ENCODE data around the gene KHDC4. TPM values are rescaled to one million over a fixed set of nuclear protein-coding genes. Genes with fewer than 3 reads are reported as not detected.

KHDC4 gene
- total RNA-seq, 1 donor from 2014 or later = 47.6 TPM

DNA sequence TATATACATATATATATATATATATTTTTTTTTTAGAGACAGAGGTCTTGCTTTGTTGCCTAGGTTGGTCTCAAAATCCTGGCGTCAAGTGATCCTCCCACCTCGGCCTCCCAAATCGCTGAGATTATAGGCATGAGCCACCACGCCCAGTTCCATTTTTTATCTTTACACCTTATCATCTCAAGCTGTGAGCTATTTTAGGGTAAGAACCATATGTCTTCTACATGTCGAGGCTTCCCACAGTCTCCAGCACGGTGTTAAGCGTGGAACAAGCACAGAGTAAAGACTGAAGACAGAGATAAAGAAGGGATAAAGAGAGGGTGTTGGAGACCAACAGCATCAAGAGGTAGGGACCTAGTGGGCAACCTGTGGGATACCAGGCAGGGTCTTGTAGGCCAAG, 30.0 kb upstream of the KHDC4 start:
- Histone ChIP-seq H3K36me3 (peaks cover 3 to 92% of the 10 kb centered on the region in 2 donors), H3K27me3 (no peaks in the 10 kb centered on the region), H3K27ac (no peak overlapping the region), H3K9me3 (no peaks in the 10 kb centered on the region), H3K4me3 (no peak overlapping the region), H3K4me1 (peaks cover 40% of the 10 kb centered on the region)
- intact Hi-C loops (cut with DNase I) = no loop called here
- TF ChIP-seq, protein P1, sequence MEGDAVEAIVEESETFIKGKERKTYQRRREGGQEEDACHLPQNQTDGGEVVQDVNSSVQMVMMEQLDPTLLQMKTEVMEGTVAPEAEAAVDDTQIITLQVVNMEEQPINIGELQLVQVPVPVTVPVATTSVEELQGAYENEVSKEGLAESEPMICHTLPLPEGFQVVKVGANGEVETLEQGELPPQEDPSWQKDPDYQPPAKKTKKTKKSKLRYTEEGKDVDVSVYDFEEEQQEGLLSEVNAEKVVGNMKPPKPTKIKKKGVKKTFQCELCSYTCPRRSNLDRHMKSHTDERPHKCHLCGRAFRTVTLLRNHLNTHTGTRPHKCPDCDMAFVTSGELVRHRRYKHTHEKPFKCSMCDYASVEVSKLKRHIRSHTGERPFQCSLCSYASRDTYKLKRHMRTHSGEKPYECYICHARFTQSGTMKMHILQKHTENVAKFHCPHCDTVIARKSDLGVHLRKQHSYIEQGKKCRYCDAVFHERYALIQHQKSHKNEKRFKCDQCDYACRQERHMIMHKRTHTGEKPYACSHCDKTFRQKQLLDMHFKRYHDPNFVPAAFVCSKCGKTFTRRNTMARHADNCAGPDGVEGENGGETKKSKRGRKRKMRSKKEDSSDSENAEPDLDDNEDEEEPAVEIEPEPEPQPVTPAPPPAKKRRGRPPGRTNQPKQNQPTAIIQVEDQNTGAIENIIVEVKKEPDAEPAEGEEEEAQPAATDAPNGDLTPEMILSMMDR (IDR thresholded peaks at IDR 0.05) = no peak
- no peak for TF ChIP-seq POLR2A (IDR thresholded peaks at IDR 0.05)
- TF ChIP-seq POLR2AphosphoS5 (IDR thresholded peaks at IDR 0.05; ENCODE audit: insufficient read depth in 1 of 2, low read depth in 1 of 2) = no peak
- no peak for DNase-seq (ENCODE audit: extremely low spot score in 2 of 2)

DNA sequence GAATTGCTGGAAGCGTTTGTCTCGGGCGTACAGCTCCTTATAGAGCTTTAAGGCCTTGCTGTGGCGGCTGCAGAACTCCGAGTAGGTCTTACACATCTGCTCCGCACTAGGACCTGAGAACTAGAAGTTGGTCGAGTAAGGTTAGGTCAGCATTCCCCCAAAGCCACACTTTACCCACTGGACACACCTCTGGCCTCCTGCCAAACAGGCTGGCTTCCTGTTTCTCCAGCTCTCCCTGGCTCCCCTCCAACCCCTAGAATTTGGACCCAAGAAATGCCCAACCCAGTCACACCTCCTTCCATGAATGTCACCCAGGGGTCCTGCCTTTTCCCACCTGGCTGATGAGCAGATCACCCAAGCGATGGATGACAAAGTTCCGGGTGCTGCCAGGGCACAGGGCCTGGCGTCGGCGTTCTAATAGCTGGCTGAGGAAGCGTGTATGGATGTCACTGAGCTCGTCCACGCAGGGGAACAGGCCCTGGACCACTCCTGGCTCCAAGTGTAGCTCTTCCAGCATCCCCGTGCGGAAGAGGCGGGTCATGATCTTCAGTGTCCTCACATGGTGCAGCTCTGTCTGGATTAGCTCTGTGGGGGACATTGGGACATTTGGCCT, 28.5 kb upstream of the KHDC4 start:
- Histone ChIP-seq H3K27ac (peak overlapping the region; percentile 18), H3K36me3 (peaks cover 3 to 94% of the 10 kb centered on the region in 2 donors), H3K9me3 (no peaks in the 10 kb centered on the region), H3K4me1 (peaks cover 25% of the 10 kb centered on the region), H3K27me3 (no peaks in the 10 kb centered on the region), H3K4me3 (no peak overlapping the region)
- no peak for DNase-seq (ENCODE audit: extremely low spot score in 2 of 2)
- TF ChIP-seq POLR2A (IDR thresholded peaks at IDR 0.05) (no peak), POLR2AphosphoS5 (IDR thresholded peaks at IDR 0.05; ENCODE audit: insufficient read depth in 1 of 2, low read depth in 1 of 2) (no peak)
- TF ChIP-seq, protein P1 (IDR thresholded peaks at IDR 0.05) = no peak
- intact Hi-C loops (cut with DNase I) = no loop called here

DNA sequence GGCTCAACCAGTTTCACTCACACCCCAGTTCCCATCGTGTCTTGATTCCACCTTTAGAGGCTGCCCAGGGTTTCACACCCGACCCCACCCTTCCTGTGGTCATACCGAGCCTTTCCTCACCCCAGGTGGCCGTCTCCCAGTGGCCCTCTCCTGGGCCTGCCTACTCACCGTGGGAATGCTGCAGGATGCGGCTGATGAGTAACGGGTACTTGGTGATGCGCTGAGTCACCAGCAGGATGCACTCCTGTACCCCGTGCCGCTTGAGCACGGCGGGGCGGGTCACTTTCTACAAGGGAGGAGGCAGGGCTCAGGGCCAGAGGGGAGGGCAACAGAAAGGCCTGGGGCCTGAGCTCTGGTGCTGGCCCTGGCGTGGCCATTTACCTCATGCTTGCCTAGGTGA, 27.7 kb upstream of the KHDC4 start:
- Histone ChIP-seq H3K4me1 (peaks cover 17% of the 10 kb centered on the region), H3K4me3 (no peak overlapping the region), H3K27me3 (no peaks in the 10 kb centered on the region), H3K27ac (peak overlapping the region; percentile 18), H3K9me3 (no peaks in the 10 kb centered on the region), H3K36me3 (peaks cover 6 to 94% of the 10 kb centered on the region in 2 donors)
- intact Hi-C loops (cut with DNase I) = no loop called here
- no peak for TF ChIP-seq POLR2A (IDR thresholded peaks at IDR 0.05)
- TF ChIP-seq POLR2AphosphoS5 (IDR thresholded peaks at IDR 0.05; ENCODE audit: insufficient read depth in 1 of 2, low read depth in 1 of 2) = peak in 1 of 2 donors; percentile 55
- TF ChIP-seq, protein P1 (IDR thresholded peaks at IDR 0.05) = peak in 1 of 3 experiments; percentile 16
- no peak for DNase-seq (ENCODE audit: extremely low spot score in 2 of 2)

DNA sequence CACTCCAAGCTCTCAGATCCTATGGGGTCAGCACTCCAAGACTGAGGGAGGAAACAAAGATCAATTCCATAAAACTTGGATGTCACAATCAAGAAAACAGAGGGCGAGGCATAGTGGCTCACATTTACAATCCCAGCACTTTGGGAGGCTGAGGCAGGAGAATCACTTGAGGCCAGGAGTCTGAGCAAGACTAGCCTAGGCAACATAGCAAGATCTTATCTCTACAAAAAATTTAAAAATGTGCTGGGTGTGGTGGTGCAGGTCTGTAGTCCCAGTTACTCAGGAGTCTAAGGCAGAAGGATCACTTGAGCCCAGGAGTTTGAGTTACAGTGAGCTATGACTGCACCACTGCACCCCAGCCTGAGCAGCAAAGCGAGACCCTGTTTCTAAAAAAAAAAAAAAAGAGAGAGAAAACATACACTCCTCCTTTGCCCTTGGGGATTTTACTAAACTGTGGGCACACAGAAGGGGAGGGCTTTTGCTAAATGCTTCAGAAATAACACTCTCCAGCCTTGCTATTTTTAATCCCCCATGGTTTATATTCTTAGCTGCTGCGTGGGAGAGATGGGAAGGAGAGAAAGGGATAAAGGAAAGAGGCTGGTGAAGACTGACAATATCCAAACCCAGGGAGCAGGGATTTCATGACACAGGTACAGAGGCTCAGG, 26.0 kb upstream of the KHDC4 start:
- Histone ChIP-seq H3K36me3 (peaks cover 12 to 96% of the 10 kb centered on the region in 2 donors), H3K27ac (peak overlapping the region; percentile 53), H3K4me1 (peaks cover 14% of the 10 kb centered on the region), H3K4me3 (no peak overlapping the region), H3K9me3 (no peaks in the 10 kb centered on the region), H3K27me3 (no peaks in the 10 kb centered on the region)
- TF ChIP-seq, protein P1 (IDR thresholded peaks at IDR 0.05) = no peak
- intact Hi-C loops (cut with DNase I) = no loop called here
- DNase-seq (ENCODE audit: extremely low spot score in 2 of 2) = no peak

DNA sequence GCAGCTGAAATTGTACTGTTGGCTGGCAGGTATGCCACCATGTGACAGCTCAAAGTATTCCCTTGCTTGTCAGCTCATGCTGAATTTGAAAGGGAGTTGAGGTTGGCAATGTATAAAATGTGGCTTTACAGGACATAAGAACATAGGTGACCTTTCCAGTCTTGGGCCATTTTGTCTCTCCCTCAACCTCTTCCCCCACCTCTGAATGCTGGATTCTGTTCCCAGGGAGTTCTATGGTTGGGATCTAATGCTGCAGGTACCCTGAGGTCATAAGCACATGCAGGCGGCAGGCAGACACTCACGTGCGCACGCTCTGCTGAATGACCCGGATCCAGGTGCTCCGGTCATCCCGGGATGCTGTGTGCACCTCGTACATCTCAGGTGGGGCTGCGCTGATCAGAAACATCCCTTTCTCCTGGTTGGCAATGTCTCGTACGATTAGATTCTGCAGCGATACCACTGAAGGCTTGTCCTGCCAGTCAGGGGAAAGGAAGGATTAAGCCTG, 23.2 kb upstream of the KHDC4 start:
- H3K27me3 ChIP-seq = no peaks in the 10 kb centered on the region
- no peak for DNase-seq (ENCODE audit: extremely low spot score in 2 of 2)
- intact Hi-C loops (cut with DNase I) = no loop called here
- H3K36me3 ChIP-seq = peaks cover 10 to 93% of the 10 kb centered on the region in 2 donors
- H3K4me1 ChIP-seq = peaks cover 11% of the 10 kb centered on the region
- H3K4me3 ChIP-seq = no peak overlapping the region
- H3K27ac ChIP-seq = no peak overlapping the region
- TF ChIP-seq POLR2A (IDR thresholded peaks at IDR 0.05) (no peak), POLR2AphosphoS5 (IDR thresholded peaks at IDR 0.05; ENCODE audit: insufficient read depth in 1 of 2, low read depth in 1 of 2) (no peak)
- TF ChIP-seq, protein P1 (IDR thresholded peaks at IDR 0.05) = no peak
- no peaks in the 10 kb centered on the region for H3K9me3 ChIP-seq

All from vagina (tissue), 2 donors.